Liver (tissue), 9 donors: ENCODE results near the gene OTUB1. TPM values are rescaled to one million over a fixed set of nuclear protein-coding genes. Genes with fewer than 3 reads are reported as not detected.

Source experiments
- DNase-seq: peaks from one replicate; pipeline ENCODE4 v3.0.0-alpha.2; 2017; ENCODE audit warnings: low spot score
- H3K27ac ChIP-seq, 2 donors: one replicate each; pipeline ENCODE4 v1.7.0; 2013; ENCODE audit warnings: inconsistent platforms in 2 of 2, low read length in 2 of 2, control low read depth in 1 of 2, low read depth in 1 of 2, mild to moderate bottlenecking in 1 of 2
- H3K27me3 ChIP-seq, 4 donors: one replicate each; pipeline versions ENCODE4 v1.6.1 to v1.7.0; 2013; ENCODE audit warnings: low read length in 3 of 4, inconsistent platforms in 1 of 4, mild to moderate bottlenecking in 1 of 4, moderate library complexity in 1 of 4; ENCODE audit not compliant: control insufficient read depth in 4 of 4, insufficient read depth in 4 of 4
- H3K36me3 ChIP-seq, 4 donors: one replicate each; pipeline versions ENCODE4 v1.6.1 to v1.7.0; 2013; ENCODE audit warnings: low read length in 3 of 4, mild to moderate bottlenecking in 3 of 4, low read depth in 1 of 4, moderate library complexity in 1 of 4; ENCODE audit not compliant: control insufficient read depth in 4 of 4, insufficient read depth in 3 of 4
- H3K4me1 ChIP-seq, 4 donors: one replicate each; pipeline versions ENCODE4 v1.6.1 to v1.7.0; 2013; ENCODE audit warnings: low read length in 3 of 4, mild to moderate bottlenecking in 3 of 4, moderate library complexity in 1 of 4; ENCODE audit not compliant: control insufficient read depth in 4 of 4, insufficient read depth in 4 of 4
- H3K4me3 ChIP-seq, 3 donors: one replicate each; pipeline versions ENCODE4 v1.6.1 to v1.7.0; 2013; ENCODE audit warnings: low read length in 3 of 3, control low read depth in 1 of 3, low read depth in 1 of 3, mild to moderate bottlenecking in 1 of 3
- H3K9ac ChIP-seq, 2 donors: one replicate each; pipeline ENCODE4 v1.7.0; 2013; ENCODE audit warnings: low read length in 2 of 2, mild to moderate bottlenecking in 2 of 2, moderate library complexity in 2 of 2, control low read depth in 1 of 2, low read depth in 1 of 2
- H3K9me3 ChIP-seq, 4 donors: one replicate each; pipeline versions ENCODE4 v1.6.1 to v1.7.0; 2013; ENCODE audit warnings: low read length in 3 of 4; ENCODE audit not compliant: control insufficient read depth in 4 of 4
- ATF3 ChIP-seq: IDR thresholded peaks from 2 replicates; pipeline ENCODE4 v1.6.1; 2016; ENCODE audit warnings: antibody characterized with exemption
- CTCF ChIP-seq: fragments of 150-350 bp; IDR thresholded peaks from 2 replicates; pipeline ENCODE4 v1.5.1; 2017; ENCODE audit warnings: improper control_type of control experiment, low read depth, low read length; ENCODE audit not compliant: missing input control
- EGR1 ChIP-seq, 2 donors: IDR thresholded peaks; 2 replicates each; pipeline ENCODE4 v1.6.1; 2016 to 2018; ENCODE audit warnings: antibody characterized with exemption in 2 of 2, low read depth in 2 of 2
- FOXA1 ChIP-seq: IDR thresholded peaks from 2 replicates; pipeline ENCODE4 v1.6.1; 2016; ENCODE audit warnings: antibody characterized with exemption
- FOXA2 ChIP-seq: IDR thresholded peaks from 2 replicates; pipeline ENCODE4 v1.6.1; 2016; ENCODE audit warnings: antibody characterized with exemption
- GABPA ChIP-seq, 2 donors: IDR thresholded peaks in 1 of 2; conservative IDR thresholded peaks in 1 of 2; 2 replicates each; pipeline ENCODE4 v1.6.1; 2016; ENCODE audit warnings: antibody characterized with exemption in 2 of 2, mild to moderate bottlenecking in 1 of 2, moderate library complexity in 1 of 2
- HNF4A ChIP-seq, 2 donors: conservative IDR thresholded peaks; 2 replicates each; pipeline ENCODE4 v1.6.1; 2016; ENCODE audit warnings: antibody characterized with exemption in 2 of 2, mild to moderate bottlenecking in 2 of 2
- HNF4G ChIP-seq: IDR thresholded peaks from 2 replicates; pipeline ENCODE4 v1.6.1; 2016; ENCODE audit warnings: antibody characterized with exemption
- JUND ChIP-seq, 2 donors: IDR thresholded peaks; 2 replicates each; pipeline ENCODE4 v1.6.1; 2016; ENCODE audit warnings: antibody characterized with exemption in 2 of 2
- NR2F2 ChIP-seq: IDR thresholded peaks from 2 replicates; pipeline ENCODE4 v1.6.1; 2016; ENCODE audit warnings: antibody characterized with exemption
- RAD21 ChIP-seq, 2 donors: IDR thresholded peaks; 2 replicates each; pipeline ENCODE4 v1.6.1; 2016; ENCODE audit warnings: antibody characterized with exemption in 2 of 2, mild to moderate bottlenecking in 2 of 2
- REST ChIP-seq: IDR thresholded peaks from 2 replicates; pipeline ENCODE4 v1.6.1; 2016; ENCODE audit warnings: antibody characterized with exemption, mild to moderate bottlenecking
- RXRA ChIP-seq, 2 donors: IDR thresholded peaks; 2 replicates each; pipeline ENCODE4 v1.6.1; 2017 to 2018; ENCODE audit warnings: antibody characterized with exemption in 2 of 2, mild to moderate bottlenecking in 1 of 2
- SP1 ChIP-seq: IDR thresholded peaks from 2 replicates; pipeline ENCODE4 v1.6.1; 2018; ENCODE audit warnings: antibody characterized with exemption, mild to moderate bottlenecking
- TAF1 ChIP-seq: conservative IDR thresholded peaks from 2 replicates; pipeline ENCODE4 v1.6.1; 2016; ENCODE audit warnings: antibody characterized with exemption, mild to moderate bottlenecking
- YY1 ChIP-seq: IDR thresholded peaks from 2 replicates; pipeline ENCODE4 v1.6.1; 2016; ENCODE audit warnings: antibody characterized with exemption, mild to moderate bottlenecking
- ZBTB33 ChIP-seq: IDR thresholded peaks from 2 replicates; pipeline ENCODE4 v1.6.1; 2016; ENCODE audit warnings: antibody characterized with exemption
- WGBS: extraction: QIAGEN DNeasy Blood & Tissue Kit; methylation state at CpG from one replicate; pipeline ENCODE4 v1.1.7; 2013; 5-methylcytosine and 5-hydroxymethylcytosine counted together
- polyA plus RNA-seq, 2 donors: library from polyadenylated mRNA; stranded (reverse) in 1 of 2; unstranded in 1 of 2; fragments of 200-250 nt in 1 of 2; fragments of >200 nt in 1 of 2; fragmentation: Nextera tagmentation in 1 of 2; extraction: Ambion mirVana in 1 of 2; gene quantifications; one replicate each; pipeline versions ENCODE4 v1.2.1 to v1.2.3, GENCODE V29; 2013 to 2015
- total RNA-seq, 2 donors: library from RNA; depleted of rRNA; stranded (reverse); fragments of >200 nt; gene quantifications; one replicate each; pipeline ENCODE4 v1.2.3, GENCODE V29; 2014
- TF ChIP-seq, protein P1 (sequence below): IDR thresholded peaks from 2 replicates; pipeline ENCODE4 v1.6.1; 2016; ENCODE audit warnings: antibody characterized with exemption
- donor health status: healthy.
- donor health status: healthy.
- donor health status: healthy.
- donor health status: healthy.
- donor health status: healthy.

The OTUB1 gene
- total and polyA plus RNA-seq, 4 donors: 18.8 to 44.6 (median 28.5) TPM

- peak; percentile 93 for DNase-seq
- H3K4me1 ChIP-seq: peaks cover 2 to 16% (median 13%) of the 10 kb centered on the region in 4 donors
- H3K9ac ChIP-seq: peak within 1 kb of the TSS; percentile 36 to 75
- peak within 1 kb of the TSS; percentile 83 to 91 for H3K27ac ChIP-seq
- peaks cover 0 to 3% (median 0%) of the 10 kb centered on the region in 4 donors for H3K36me3 ChIP-seq
- no peaks in the 10 kb centered on the region for H3K27me3 ChIP-seq
- WGBS: under 1% methylated on average over 67 of the region's 67 CpGs
- no peaks in the 10 kb centered on the region for H3K9me3 ChIP-seq
- TF ChIP-seq FOXA2 (no peak), EGR1 (IDR thresholded peaks at IDR 0.05; ENCODE audit: low read depth in 2 of 2) (peak; percentile 44 to 86), CTCF (no peak), GABPA (IDR thresholded peaks at IDR 0.05 in 1 of 2, conservative IDR thresholded peaks at IDR 0.05 in 1 of 2) (peak; percentile 94 to 98), ATF3 (peak; percentile 84), HNF4A (conservative IDR thresholded peaks at IDR 0.05) (peak; percentile 3 to 11), NR2F2 (peak; percentile 80), SP1 (peak; percentile 88), JUND (IDR thresholded peaks at IDR 0.05) (peak; percentile 33 to 48), ZBTB33 (no peak), FOXA1 (no peak), TAF1 (no peak), REST (peak; percentile 34), HNF4G (no peak), RXRA (IDR thresholded peaks at IDR 0.05) (peak; percentile 32 to 70), YY1 (peak; percentile 99), RAD21 (IDR thresholded peaks at IDR 0.05) (peak in 1 of 2 donors; percentile 7)
- TF ChIP-seq, protein P1, sequence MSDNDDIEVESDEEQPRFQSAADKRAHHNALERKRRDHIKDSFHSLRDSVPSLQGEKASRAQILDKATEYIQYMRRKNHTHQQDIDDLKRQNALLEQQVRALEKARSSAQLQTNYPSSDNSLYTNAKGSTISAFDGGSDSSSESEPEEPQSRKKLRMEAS: peak; percentile 84
- peak within 1 kb of the TSS; percentile 78 to 96 (median 91) for H3K4me3 ChIP-seq
Measured at GRCh38 chr11:63974259-63975143, 11.7 kb upstream of the OTUB1 start, which contains the start of gene COX8A. TSS of gene COX8A (plus strand) at chr11:63974620. CDS start at chr11:63974681, 61 bp downstream.
